SU-DHL-6 (cell line): ENCODE data around the gene PDE4B.

Experiments used
- H2AFZ ChIP-seq: fragments of 200-600 bp; sonication (generic); 2 replicates; pipeline ENCODE4 v1.6.1; 2014; ENCODE audit warnings: low read depth, mild to moderate bottlenecking, moderate library complexity, mixed read lengths, antibody characterized with exemption, low read length; ENCODE audit not compliant: severe bottlenecking
- H3F3A ChIP-seq: fragments of 200-600 bp; shearing (Covaris generic); 2 replicates; pipeline ENCODE4 v1.6.0; 2016; ENCODE audit warnings: antibody characterized with exemption, mild to moderate bottlenecking; ENCODE audit not compliant: insufficient read depth
- H3K27ac ChIP-seq: fragments of 200-600 bp; sonication (generic); 2 replicates; pipeline ENCODE4 v1.5.1; 2016; ENCODE audit warnings: low read depth, mild to moderate bottlenecking, low read length, moderate library complexity, mixed read lengths
- H3K27me3 ChIP-seq: fragments of 200-600 bp; sonication (generic), shearing (Covaris generic); 2 replicates; pipeline ENCODE4 v1.6.0; 2014; ENCODE audit warnings: mild to moderate bottlenecking, low read length
- H3K36me3 ChIP-seq: fragments of 200-600 bp; sonication (generic); 2 replicates; pipeline ENCODE4 v1.6.1; 2014; ENCODE audit warnings: mild to moderate bottlenecking, low read length, mixed read lengths
- H3K4me2 ChIP-seq: fragments of 300-600, 200-600 bp; shearing (Covaris generic), sonication (generic); 2 replicates; pipeline ENCODE4 v1.6.0; 2014; ENCODE audit warnings: low read length, low read depth, mild to moderate bottlenecking; ENCODE audit not compliant: poor library complexity, severe bottlenecking
- H3K4me3 ChIP-seq: fragments of 200-600 bp; sonication (generic); 2 replicates; pipeline ENCODE4 v1.5.1; 2014; ENCODE audit warnings: antibody characterized with exemption, low read length, mild to moderate bottlenecking, mixed read lengths; ENCODE audit not compliant: insufficient read depth, poor library complexity, severe bottlenecking
- H3K79me2 ChIP-seq: fragments of 200-600 bp; sonication (generic); 2 replicates; pipeline ENCODE4 v1.6.1; 2014; ENCODE audit warnings: mild to moderate bottlenecking, low read length, moderate library complexity; ENCODE audit not compliant: insufficient read depth
- H3K9ac ChIP-seq: fragments of 200-600 bp; sonication (generic); 2 replicates; pipeline ENCODE4 v1.7.0; 2014; ENCODE audit warnings: mild to moderate bottlenecking, low read length
- H3K9me2 ChIP-seq: fragments of 200-600 bp; sonication (generic); replicated peaks from 2 replicates; pipeline ENCODE4 v1.6.1; 2014; ENCODE audit warnings: low read length; ENCODE audit not compliant: insufficient read depth
- H3K9me3 ChIP-seq: fragments of 200-600 bp; sonication (generic); 2 replicates; pipeline ENCODE4 v1.6.1; 2014; ENCODE audit warnings: low read length, mixed read lengths; ENCODE audit not compliant: insufficient read depth
- H4K20me1 ChIP-seq: fragments of 200-600 bp; sonication (generic); 2 replicates; pipeline ENCODE4 v1.6.1; 2014; ENCODE audit warnings: low read depth, mild to moderate bottlenecking, antibody characterized with exemption, low read length, moderate library complexity, mixed read lengths
- CTCF ChIP-seq: fragments of 200-600 bp; sonication (generic); IDR thresholded peaks from one replicate; pipeline ENCODE4 v1.5.1; 2017; ENCODE audit warnings: antibody characterized with exemption, mild to moderate bottlenecking, low read length, moderate library complexity; ENCODE audit not compliant: insufficient read depth, poor library complexity, severe bottlenecking
- EZH2phosphoT487 ChIP-seq: fragments of 200-600 bp; sonication (generic), shearing (Covaris generic); conservative IDR thresholded peaks from 2 replicates; pipeline ENCODE4 v1.6.1; 2018; ENCODE audit warnings: mild to moderate bottlenecking, antibody characterized with exemption, low read length, moderate library complexity, mixed read lengths

The PDE4B gene

GRCh38 chr1:66262208-66262963 lies 469.7 kb downstream of the PDE4B start:
- no peak overlapping the region for H2AFZ ChIP-seq
- H3K9me2 ChIP-seq: no peaks in the 10 kb centered on the region
- no peaks in the 10 kb centered on the region for H3K36me3 ChIP-seq
- H4K20me1 ChIP-seq: no peaks in the 10 kb centered on the region
- no peak overlapping the region for H3K27ac ChIP-seq
- no peaks in the 10 kb centered on the region for H3K79me2 ChIP-seq
- no peaks in the 10 kb centered on the region for H3K27me3 ChIP-seq
- H3K9me3 ChIP-seq: no peaks in the 10 kb centered on the region
- no peak overlapping the region for H3K4me3 ChIP-seq
- TF ChIP-seq CTCF: no peak
- TF ChIP-seq EZH2phosphoT487: no peak
- no peaks in the 10 kb centered on the region for H3F3A ChIP-seq
- H3K4me2 ChIP-seq: no peak overlapping the region
- no peak overlapping the region for H3K9ac ChIP-seq

GRCh38 chr1:66265268-66265667 lies 472.6 kb downstream of the PDE4B start:
- H4K20me1 ChIP-seq: no peaks in the 10 kb centered on the region
- no peaks in the 10 kb centered on the region for H3K27me3 ChIP-seq
- no peak overlapping the region for H3K4me2 ChIP-seq
- no peaks in the 10 kb centered on the region for H3K9me2 ChIP-seq
- H3K79me2 ChIP-seq: no peaks in the 10 kb centered on the region
- TF ChIP-seq EZH2phosphoT487 (no peak), CTCF (no peak)
- H3K27ac ChIP-seq: no peak overlapping the region
- no peaks in the 10 kb centered on the region for H3K9me3 ChIP-seq
- H3K4me3 ChIP-seq: no peak overlapping the region
- H3K9ac ChIP-seq: no peak overlapping the region
- no peaks in the 10 kb centered on the region for H3K36me3 ChIP-seq
- no peaks in the 10 kb centered on the region for H3F3A ChIP-seq
- H2AFZ ChIP-seq: no peak overlapping the region

- no peak overlapping the region for H3K4me3 ChIP-seq
- H3K36me3 ChIP-seq: no peaks in the 10 kb centered on the region
- no peaks in the 10 kb centered on the region for H3K79me2 ChIP-seq
- no peaks in the 10 kb centered on the region for H3K27me3 ChIP-seq
- H3K4me2 ChIP-seq: no peak overlapping the region
- H3K9ac ChIP-seq: no peak overlapping the region
- no peaks in the 10 kb centered on the region for H3K9me2 ChIP-seq
- no peaks in the 10 kb centered on the region for H3K9me3 ChIP-seq
- H2AFZ ChIP-seq: no peak overlapping the region
- TF ChIP-seq EZH2phosphoT487 (no peak), CTCF (no peak)
- no peaks in the 10 kb centered on the region for H4K20me1 ChIP-seq
- H3F3A ChIP-seq: no peaks in the 10 kb centered on the region
- no peak overlapping the region for H3K27ac ChIP-seq
Observed at GRCh38 chr1:66265796-66266195, 473.1 kb downstream of the PDE4B start.
